Measurements from ENCODE around the gene DNAH11. TPM values are rescaled to one million over a fixed set of nuclear protein-coding genes. Genes with fewer than 3 reads are reported as not detected.

DNAH11 gene
- total RNA-seq, 1 donor from 2014 or later, result 0.13 TPM

- Histone ChIP-seq H4K20me1 (ENCODE audit: low read depth) (peaks cover 15% of the 10 kb centered on the region), H3K4me3 (no peak overlapping the region), H2AFZ (replicated peaks) (no peak overlapping the region), H3K9me3 (ENCODE audit: low read depth) (no peaks in the 10 kb centered on the region), H3K79me2 (ENCODE audit: low read depth) (peaks cover 33% of the 10 kb centered on the region), H3K4me2 (peak overlapping the region; percentile 48), H3K27me3 (no peaks in the 10 kb centered on the region), H3K36me3 (no peaks in the 10 kb centered on the region), H3K9ac (no peak overlapping the region), H3K4me1 (peaks cover 47% of the 10 kb centered on the region), H3F3A (ENCODE audit: low read depth) (peaks cover 8% of the 10 kb centered on the region), H3K27ac (no peak overlapping the region)
- Mint-ChIP-seq H3K27ac (peak overlapping the region; percentile 8), H3K4me1 (peaks cover 60% of the 10 kb centered on the region), H3K4me3 (no peak overlapping the region), H3K27me3 (ENCODE audit: insufficient read depth, low read depth) (no peaks in the 10 kb centered on the region), H3K36me3 (peaks cover 34% of the 10 kb centered on the region), H3K9me3 (no peaks in the 10 kb centered on the region)
- TF ChIP-seq CTCF (IDR thresholded peaks at IDR 0.05), result no peak
- no peak for TF ChIP-seq EZH2phosphoT487 (IDR thresholded peaks at IDR 0.05)
- no peak for TF ChIP-seq EZH2 (IDR thresholded peaks at IDR 0.05)
- DNase-seq (ENCODE audit: low spot score), result no peak
These were observed 373.8 kb downstream of the DNAH11 start for GRCh38 chr7:21916629-21917028.

GRCh38 chr7:21918216-21918615 is 375.4 kb downstream of the DNAH11 start:
- H3F3A ChIP-seq (ENCODE audit: low read depth), result peaks cover 9% of the 10 kb centered on the region
- no peak overlapping the region for H2AFZ ChIP-seq (replicated peaks)
- peaks cover 30% of the 10 kb centered on the region for H4K20me1 ChIP-seq (ENCODE audit: low read depth)
- Mint-ChIP-seq H3K27ac (no peak overlapping the region), H3K4me1 (peaks cover 71% of the 10 kb centered on the region), H3K27me3 (ENCODE audit: insufficient read depth, low read depth) (no peaks in the 10 kb centered on the region), H3K4me3 (no peak overlapping the region), H3K9me3 (no peaks in the 10 kb centered on the region), H3K36me3 (peaks cover 28% of the 10 kb centered on the region)
- H3K27ac ChIP-seq, result no peak overlapping the region
- H3K4me1 ChIP-seq, result peaks cover 63% of the 10 kb centered on the region
- no peaks in the 10 kb centered on the region for H3K9me3 ChIP-seq (ENCODE audit: low read depth)
- DNase-seq (ENCODE audit: low spot score), result no peak
- peaks cover 10% of the 10 kb centered on the region for H3K27me3 ChIP-seq
- no peak for TF ChIP-seq EZH2phosphoT487 (IDR thresholded peaks at IDR 0.05)
- H3K4me3 ChIP-seq, result no peak overlapping the region
- H3K4me2 ChIP-seq, result no peak overlapping the region
- peaks cover 46% of the 10 kb centered on the region for H3K79me2 ChIP-seq (ENCODE audit: low read depth)
- no peak overlapping the region for H3K9ac ChIP-seq
- H3K36me3 ChIP-seq, result no peaks in the 10 kb centered on the region

GRCh38 chr7:21920936-21921335 is 378.1 kb downstream of the DNAH11 start:
- H2AFZ ChIP-seq (replicated peaks), result no peak overlapping the region
- H3K4me3 Mint-ChIP-seq, result peak overlapping the region; percentile 8
- H3K27me3 Mint-ChIP-seq (ENCODE audit: insufficient read depth, low read depth), result no peaks in the 10 kb centered on the region
- H3K36me3 Mint-ChIP-seq, result peaks cover 9% of the 10 kb centered on the region
- H3K4me3 ChIP-seq, result no peak overlapping the region
- no peaks in the 10 kb centered on the region for H3K9me3 ChIP-seq (ENCODE audit: low read depth)
- H3K36me3 ChIP-seq, result no peaks in the 10 kb centered on the region
- H3K4me2 ChIP-seq, result peak overlapping the region; percentile 66
- peaks cover 55% of the 10 kb centered on the region for H3K79me2 ChIP-seq (ENCODE audit: low read depth)
- TF ChIP-seq CTCF (IDR thresholded peaks at IDR 0.05), result no peak
- TF ChIP-seq EZH2phosphoT487 (IDR thresholded peaks at IDR 0.05), result no peak
- TF ChIP-seq EZH2 (IDR thresholded peaks at IDR 0.05), result no peak
- H3F3A ChIP-seq (ENCODE audit: low read depth), result peaks cover 16% of the 10 kb centered on the region
- H3K9ac ChIP-seq, result no peak overlapping the region
- peak; percentile 64 for DNase-seq (ENCODE audit: low spot score)
- peaks cover 42% of the 10 kb centered on the region for H4K20me1 ChIP-seq (ENCODE audit: low read depth)
- H3K27ac Mint-ChIP-seq, result peak overlapping the region; percentile 88
- H3K9me3 Mint-ChIP-seq, result no peaks in the 10 kb centered on the region
- peaks cover 20% of the 10 kb centered on the region for H3K27me3 ChIP-seq
- H3K27ac ChIP-seq, result no peak overlapping the region
- peaks cover 80% of the 10 kb centered on the region for H3K4me1 Mint-ChIP-seq
- peaks cover 83% of the 10 kb centered on the region for H3K4me1 ChIP-seq

- Mint-ChIP-seq H3K27me3 (ENCODE audit: insufficient read depth, low read depth) (no peaks in the 10 kb centered on the region), H3K27ac (peak overlapping the region; percentile 90), H3K36me3 (peaks cover 6% of the 10 kb centered on the region), H3K4me1 (peaks cover 68% of the 10 kb centered on the region), H3K9me3 (peaks cover 6% of the 10 kb centered on the region), H3K4me3 (no peak overlapping the region)
- H3K4me1 ChIP-seq, result peaks cover 71% of the 10 kb centered on the region
- H3K9me3 ChIP-seq (ENCODE audit: low read depth), result no peaks in the 10 kb centered on the region
- TF ChIP-seq EZH2 (IDR thresholded peaks at IDR 0.05), result no peak
- no peak overlapping the region for H3K27ac ChIP-seq
- peaks cover 68% of the 10 kb centered on the region for H3K79me2 ChIP-seq (ENCODE audit: low read depth)
- DNase-seq (ENCODE audit: low spot score), result no peak
- H4K20me1 ChIP-seq (ENCODE audit: low read depth), result peaks cover 42% of the 10 kb centered on the region
- H3K4me3 ChIP-seq, result no peak overlapping the region
- no peak overlapping the region for H3K9ac ChIP-seq
- H3K4me2 ChIP-seq, result no peak overlapping the region
- H3K27me3 ChIP-seq, result peaks cover 20% of the 10 kb centered on the region
- peaks cover 16% of the 10 kb centered on the region for H3F3A ChIP-seq (ENCODE audit: low read depth)
- H2AFZ ChIP-seq (replicated peaks), result no peak overlapping the region
- no peaks in the 10 kb centered on the region for H3K36me3 ChIP-seq
These were observed 379.8 kb downstream of the DNAH11 start for GRCh38 chr7:21922605-21923004.

Measured in neural progenitor cell (in vitro differentiated cells).